ENCODE results near the gene ATP2B3.

The ATP2B3 gene

DNA sequence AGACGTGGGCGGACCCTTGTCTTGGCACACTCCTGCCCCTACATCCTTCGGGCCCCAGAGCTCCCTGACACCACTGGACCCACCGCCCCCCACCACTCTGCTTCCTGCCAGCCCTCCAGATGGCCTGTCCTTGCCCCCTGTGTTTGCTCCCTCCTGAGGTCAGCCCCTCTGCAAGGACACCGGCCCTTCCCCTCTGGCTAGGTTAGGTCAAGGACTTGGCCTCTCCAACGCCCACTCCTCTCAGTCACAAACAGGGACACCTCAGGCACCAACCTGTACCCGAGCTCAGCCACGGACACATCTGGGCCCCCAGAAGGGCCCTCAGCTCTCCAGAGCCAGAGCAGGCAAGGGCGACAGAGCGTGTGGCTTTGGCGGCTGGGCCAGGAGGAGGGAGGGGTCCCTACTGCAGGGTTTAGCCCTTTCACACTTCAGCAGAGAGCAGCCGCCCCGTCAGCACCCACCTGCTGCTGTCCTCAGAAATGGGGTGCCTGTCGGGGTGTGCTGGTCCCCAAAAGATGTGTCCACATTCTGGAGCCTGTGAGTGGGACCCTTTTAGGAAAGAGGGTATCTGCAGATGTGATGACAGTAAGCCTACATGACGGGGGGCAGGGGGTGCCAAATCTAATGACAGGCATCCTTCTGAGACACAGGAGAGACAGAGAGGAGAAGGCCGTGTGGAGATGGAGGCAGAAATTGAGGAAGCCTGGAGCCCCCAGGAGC, 106.0 kb downstream of the ATP2B3 start:
- DNase-seq, result no peak

DNA sequence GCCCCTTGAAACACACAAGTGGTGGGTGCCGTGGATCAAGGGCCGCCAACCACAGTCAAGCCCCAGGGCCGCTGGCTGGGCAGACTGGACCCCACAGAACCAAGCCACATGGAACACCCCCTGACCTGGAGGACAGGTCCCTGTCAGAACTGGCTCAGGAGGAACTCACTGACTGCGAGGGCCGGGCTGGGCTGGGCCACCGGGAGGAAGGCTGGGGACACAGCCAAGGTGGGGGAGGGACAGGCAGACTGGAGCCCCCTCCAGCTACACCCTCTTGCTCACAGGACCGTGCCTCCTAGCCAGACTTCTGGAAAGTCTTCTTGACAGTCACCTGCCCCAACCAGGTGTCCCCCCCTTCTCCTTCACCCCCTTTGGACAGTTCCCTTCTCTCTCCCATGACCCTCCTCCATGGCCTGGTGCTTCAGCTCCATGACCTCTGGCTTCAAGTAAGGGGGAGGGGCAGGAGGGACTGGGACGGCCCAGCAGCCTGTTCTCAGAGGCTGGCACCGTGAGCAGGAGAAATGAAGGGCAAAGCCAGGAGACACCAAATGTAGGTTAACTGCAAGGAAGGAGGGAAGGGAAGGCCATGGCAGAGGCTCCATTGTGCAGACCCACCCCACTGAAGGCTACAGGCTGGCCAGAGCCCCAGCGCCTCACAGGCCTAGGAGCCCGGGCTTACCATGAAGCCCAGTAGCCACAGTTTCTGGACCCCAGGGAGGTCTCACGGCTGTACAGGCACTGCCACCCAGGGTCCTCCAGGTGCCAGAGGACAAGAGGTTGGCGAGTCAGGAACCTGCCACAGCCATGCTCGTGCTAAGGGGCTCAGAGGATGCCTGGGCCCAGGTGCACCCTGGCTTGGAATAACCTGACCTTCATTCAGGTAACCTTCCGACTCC, 107.0 kb downstream of the ATP2B3 start:
- DNase-seq, result no peak

DNA sequence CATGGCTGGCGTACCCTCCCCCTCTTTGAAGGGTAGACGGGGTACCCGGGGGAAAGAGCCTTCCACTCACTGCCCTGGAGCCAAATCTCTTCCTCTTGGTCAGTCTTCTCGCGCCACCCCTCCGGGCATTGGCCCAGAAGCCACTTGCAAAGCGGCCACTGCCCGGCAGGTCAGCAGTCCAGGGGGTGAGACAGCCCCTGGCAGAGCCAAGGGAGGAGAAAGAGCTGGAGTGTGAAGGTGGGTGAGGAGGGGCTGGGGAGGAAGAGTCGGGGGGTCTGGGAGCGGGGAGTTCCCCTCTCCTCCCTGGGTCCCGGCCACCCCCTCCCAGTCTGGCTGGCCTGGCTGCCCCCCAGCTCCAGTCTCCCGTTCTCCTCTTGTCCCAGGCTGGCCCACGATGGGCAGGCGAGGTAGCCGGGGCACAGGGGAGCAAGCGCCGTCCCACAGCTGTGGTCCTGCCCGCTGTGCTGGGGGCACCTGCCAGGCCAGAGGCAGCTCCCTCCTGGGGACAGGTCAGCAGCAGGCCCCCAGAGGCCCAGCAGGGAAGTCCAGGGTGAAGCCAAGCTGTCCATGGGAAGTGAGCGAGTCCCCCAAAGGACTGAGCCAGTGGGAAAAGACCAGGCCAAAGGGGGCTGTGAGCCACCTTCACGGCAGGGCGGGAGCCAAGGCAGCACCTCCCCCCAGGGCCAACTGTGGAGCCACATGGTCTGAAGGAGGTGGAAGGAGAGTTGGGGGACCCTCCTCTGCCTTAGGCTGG, 108.0 kb downstream of the ATP2B3 start:
- no peak for DNase-seq

DNA sequence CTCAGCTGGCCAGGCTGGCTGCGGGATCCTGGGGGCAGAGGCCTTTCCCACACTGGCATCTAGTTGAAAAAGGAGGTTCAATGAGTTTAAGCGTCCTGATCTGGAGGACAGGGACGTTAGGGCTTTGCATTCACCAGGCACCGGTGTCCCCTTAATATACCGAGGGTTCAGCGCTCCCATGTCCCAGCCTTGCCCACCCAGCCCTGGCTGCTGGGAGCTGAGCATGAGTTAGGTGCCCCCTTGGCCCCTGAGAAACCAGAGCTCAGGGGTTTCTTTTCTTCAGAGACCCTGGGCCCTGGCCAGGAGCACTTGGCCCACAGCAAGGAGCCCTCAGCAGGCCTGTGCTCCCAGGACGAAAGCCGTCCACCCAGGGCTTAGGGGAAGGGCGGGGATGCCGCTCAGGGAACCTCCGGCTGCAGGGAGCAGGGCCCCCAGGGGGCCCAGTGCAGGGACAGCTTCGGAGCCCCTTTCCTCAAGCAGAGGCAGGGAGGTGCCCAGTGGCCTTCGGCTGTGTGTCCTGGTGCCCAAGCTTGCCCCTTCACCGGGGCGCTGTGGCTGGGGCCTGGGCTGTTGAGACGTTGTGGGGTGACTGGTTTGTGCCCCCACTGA, 108.7 kb downstream of the ATP2B3 start:
- DNase-seq, result no peak

DNA sequence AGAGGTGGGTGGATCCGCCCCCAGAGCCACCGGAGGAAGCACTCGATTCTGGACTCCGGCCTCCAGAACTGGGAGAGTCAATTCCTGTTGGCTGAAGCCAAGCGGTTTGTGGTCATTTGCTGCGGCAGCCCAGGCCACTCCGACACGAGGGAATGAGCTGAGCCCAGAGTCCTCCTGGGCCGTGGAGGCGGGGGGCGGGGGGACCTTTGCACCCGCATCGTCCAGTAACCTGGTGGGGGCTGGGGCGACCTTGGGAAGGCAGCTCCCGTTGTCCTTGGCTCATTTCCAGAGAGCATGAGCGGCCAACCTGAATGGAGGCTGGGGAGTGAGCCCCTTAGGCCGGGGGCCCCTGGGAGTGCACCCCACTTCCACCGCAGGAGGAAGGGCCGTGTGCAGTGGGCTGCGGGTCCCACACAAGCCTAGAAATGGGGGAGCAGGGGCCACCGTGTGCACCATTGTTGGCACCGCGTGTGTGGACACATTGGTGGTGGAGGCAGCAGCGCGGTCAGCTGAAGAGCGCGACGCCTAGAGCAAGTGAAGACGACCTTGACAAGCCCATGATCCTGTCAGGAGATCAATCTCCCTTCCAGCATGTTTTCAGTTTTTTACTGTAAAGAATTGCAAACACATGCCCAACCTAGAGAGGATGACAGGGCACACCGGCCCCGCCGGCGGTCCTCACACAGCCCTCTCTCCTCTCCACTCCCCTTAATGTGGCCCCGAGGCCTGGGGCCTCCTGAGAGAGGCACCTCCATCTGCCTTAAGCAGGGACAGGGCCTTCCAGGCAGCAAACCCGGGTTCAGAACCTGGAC, 109.6 kb downstream of the ATP2B3 start:
- no peak for DNase-seq

DNA sequence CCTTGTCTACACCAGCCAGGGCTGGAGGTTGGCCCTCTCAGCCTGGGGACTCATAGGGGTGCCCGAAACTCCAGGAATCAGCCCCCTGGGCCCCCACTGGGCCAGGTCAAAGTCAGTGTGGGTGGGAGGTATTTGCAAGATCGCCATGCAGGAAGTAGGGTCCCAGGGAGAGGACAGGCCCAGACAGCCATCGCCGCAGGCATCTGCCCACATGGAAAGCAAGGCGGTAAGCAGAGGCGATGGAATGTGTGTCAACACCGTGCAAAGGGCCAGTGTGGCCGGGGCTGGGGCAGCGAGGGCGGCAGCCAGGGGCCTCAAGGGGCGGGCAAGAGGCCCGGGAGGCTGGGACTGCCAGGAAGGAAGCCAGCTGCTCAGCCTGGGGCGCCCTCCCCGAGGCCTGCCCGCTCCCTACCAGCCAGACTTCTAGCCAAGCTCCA, 110.3 kb downstream of the ATP2B3 start:
- DNase-seq, result no peak

DNA sequence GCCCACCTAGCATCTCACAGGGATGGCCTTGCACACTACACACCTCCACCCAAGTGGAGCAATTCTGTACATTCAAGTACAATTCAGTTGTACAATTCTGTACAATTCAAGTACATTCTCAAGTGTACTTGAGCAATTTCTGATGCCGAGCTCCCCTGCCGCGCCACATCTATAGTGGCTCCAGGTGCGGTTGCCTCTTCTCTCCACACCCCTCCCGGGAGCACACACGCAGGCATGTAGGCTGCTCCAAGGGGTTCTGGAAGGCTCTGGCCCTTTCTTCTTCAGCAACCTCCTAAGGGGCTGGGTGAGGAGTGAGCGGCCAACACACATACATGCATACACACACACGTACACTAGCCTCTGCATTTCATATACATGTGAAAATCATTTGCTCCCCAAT, 110.7 kb downstream of the ATP2B3 start:
- DNase-seq, result no peak

DNA sequence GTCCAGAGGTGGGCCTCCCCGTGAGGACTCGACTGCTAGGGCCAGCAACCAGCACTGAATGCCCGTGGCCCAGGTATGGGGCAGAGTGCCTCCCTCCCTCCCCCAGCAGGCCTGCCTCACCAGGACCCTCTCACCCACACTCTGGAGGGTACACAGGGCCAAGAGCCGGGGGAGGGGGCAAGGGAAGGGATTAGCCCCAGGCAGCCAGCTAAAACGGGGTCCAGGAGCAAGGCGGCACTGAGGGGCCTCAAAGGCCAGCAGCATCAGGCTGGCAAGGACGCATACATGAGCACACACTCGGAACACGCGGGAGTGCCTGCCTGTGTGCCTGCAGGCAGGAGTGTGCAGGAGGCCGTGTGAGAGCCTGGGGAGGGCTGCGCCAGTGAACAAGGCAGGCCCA, 111.2 kb downstream of the ATP2B3 start:
- DNase-seq, result no peak

DNA sequence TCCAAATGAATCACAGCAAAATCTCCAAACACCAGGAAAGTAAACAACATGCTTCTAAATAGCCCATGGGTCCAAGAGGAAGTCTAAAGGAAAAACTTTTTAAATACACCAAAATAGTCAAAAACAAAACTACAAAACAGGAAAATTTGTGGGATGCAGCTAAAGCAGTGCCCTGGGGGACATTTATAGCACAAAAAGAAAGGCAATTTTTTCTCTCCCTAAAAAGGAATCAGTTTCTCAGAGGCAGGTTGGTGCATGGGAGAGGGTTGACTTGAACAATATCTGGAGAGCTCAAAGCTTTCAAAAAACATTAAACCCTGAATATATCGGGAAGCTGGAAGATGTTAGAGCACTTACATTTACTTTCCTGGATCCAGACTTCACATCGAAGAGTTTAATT, 113.9 kb downstream of the ATP2B3 start:
- no peak for DNase-seq

DNA sequence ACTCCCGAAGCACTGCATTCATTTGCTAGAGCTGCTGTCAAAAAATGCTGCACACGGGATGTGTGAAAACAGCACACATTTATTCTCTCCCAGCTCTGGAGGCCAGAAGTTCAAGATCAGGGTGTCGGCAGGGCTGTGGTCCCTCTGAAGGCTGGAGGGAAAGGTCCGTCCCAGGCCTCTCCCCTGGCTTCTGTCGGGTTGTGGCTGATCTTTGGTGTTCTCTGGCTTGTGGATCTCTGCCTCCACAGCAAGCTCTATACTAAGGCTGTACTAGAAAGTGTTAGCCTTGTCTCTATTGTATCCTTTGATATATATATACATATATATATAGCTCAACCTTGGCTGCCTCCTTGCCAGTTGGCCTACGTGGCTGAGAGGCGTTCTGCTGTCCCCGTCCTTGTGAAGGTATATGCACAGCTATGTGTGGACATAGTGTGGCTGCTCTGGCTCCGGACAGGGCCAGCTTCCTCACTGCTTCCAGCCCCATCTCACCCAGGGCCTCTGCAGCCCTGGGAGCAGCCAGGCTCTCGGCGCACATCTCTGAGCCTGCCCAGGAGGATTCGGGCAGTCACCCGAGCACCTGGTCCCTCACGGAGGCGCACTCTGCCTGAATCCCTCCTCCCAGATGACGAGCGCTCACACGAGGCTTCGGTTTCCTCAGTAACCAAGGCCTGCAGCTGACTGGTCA, 114.6 kb downstream of the ATP2B3 start:
- no peak for DNase-seq

All from stimulated activated CD4-positive, alpha-beta T cell treated with anti-CD3 and anti-CD28 coated beads, Interleukin-1b, Interleukin-23, amount 100 ng/mL, for 48 hours (primary cell).